WI38 (cell line): ENCODE measurements around the gene CES2.
A peak's percentile ranks its signal among the peaks of the same experiment; 100 is the strongest.

Experiments used
- H3K4me3 ChIP-seq: 2 replicates; pipeline ENCODE4 v1.5.1; 2011; ENCODE audit warnings: low read depth, mild to moderate bottlenecking, control low read depth, low read length
- TF ChIP-seq, protein P1 (sequence below): IDR thresholded peaks from 2 replicates; pipeline ENCODE4 v1.5.1; 2012; ENCODE audit warnings: low read depth, mild to moderate bottlenecking, control low read depth, low read length

Gene CES2, protein sequence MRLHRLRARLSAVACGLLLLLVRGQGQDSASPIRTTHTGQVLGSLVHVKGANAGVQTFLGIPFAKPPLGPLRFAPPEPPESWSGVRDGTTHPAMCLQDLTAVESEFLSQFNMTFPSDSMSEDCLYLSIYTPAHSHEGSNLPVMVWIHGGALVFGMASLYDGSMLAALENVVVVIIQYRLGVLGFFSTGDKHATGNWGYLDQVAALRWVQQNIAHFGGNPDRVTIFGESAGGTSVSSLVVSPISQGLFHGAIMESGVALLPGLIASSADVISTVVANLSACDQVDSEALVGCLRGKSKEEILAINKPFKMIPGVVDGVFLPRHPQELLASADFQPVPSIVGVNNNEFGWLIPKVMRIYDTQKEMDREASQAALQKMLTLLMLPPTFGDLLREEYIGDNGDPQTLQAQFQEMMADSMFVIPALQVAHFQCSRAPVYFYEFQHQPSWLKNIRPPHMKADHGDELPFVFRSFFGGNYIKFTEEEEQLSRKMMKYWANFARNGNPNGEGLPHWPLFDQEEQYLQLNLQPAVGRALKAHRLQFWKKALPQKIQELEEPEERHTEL

DNA sequence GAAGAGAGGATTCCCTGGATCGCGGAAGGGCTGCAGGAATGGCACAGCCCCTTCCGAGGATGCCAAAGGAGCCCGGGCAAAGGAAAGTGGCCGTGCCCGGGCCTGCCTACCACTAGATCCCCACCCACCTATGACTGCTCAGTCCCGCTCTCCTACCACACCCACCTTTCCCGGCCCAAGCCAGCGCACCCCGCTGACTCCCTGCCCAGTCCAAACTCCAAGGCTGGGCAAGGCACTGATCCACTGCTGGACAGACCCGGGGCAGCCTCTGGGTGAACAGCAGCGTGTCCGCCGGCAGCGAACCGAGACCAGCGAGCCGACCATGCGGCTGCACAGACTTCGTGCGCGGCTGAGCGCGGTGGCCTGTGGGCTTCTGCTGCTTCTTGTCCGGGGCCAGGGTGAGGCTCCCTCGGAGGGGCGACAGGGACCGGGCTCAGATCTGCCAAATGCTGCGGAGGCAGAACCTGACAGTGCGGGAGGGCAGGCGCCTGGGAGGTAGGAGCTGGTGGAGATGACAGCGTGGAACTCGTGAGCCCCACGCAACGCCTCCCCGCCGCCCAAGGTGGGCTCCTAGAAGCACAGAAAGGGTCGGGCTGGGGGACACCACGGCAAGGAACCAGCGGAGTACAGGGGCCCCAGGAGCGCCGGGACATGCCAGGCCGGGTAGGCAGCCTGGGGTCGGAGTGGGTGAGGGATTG, at the start of gene CES2:
Gene CES2, plus strand, starts transcription at position 203 of the 698 bp plus-strand sequence. Its CDS starts 120 bp downstream, at position 323.
- H3K4me3 ChIP-seq = peak within 1 kb of the TSS; percentile 100
- TF ChIP-seq, protein P1, sequence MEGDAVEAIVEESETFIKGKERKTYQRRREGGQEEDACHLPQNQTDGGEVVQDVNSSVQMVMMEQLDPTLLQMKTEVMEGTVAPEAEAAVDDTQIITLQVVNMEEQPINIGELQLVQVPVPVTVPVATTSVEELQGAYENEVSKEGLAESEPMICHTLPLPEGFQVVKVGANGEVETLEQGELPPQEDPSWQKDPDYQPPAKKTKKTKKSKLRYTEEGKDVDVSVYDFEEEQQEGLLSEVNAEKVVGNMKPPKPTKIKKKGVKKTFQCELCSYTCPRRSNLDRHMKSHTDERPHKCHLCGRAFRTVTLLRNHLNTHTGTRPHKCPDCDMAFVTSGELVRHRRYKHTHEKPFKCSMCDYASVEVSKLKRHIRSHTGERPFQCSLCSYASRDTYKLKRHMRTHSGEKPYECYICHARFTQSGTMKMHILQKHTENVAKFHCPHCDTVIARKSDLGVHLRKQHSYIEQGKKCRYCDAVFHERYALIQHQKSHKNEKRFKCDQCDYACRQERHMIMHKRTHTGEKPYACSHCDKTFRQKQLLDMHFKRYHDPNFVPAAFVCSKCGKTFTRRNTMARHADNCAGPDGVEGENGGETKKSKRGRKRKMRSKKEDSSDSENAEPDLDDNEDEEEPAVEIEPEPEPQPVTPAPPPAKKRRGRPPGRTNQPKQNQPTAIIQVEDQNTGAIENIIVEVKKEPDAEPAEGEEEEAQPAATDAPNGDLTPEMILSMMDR = no peak

DNA sequence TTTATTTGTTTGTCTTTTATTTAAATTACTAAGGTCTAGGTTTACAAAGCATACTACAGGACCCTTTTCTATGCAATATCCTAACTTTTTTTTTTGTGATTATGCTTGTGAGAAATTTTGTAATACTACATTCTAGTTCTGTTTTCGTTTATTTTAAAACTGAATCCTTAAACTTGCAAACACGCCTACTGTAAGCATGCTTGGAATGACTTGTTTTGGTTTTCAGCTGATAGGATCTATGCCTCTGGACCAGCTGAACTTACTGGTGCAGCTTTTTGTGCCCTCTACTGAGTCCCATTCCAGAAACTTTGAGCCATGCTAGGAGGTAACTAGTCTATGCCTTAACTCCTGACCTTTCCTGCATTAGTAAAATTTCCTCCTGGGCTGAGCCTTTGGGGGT, 49.0 kb upstream of the CES2 start:
- TF ChIP-seq, protein P1 = no peak
- no peak overlapping the region for H3K4me3 ChIP-seq

DNA sequence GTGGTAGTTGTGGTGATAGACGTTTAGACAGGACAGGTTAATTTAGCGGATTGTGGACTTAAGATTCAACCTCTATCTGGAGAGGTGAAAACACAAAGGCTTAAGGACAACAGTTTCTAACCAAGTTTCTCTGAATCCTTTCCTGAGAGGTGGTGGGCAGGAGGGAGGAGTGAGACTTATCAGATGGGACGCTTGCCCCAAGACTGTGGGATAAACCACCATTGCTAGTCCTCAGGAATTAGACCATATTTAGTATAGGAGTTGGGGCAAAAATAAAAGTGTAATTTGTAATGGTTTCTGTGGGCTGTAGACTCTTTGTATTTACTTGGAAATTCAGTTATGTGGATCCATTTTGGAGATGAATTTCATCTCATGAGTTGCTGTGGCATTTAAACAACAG, 48.4 kb upstream of the CES2 start:
- no peak overlapping the region for H3K4me3 ChIP-seq
- TF ChIP-seq, protein P1 = no peak

DNA sequence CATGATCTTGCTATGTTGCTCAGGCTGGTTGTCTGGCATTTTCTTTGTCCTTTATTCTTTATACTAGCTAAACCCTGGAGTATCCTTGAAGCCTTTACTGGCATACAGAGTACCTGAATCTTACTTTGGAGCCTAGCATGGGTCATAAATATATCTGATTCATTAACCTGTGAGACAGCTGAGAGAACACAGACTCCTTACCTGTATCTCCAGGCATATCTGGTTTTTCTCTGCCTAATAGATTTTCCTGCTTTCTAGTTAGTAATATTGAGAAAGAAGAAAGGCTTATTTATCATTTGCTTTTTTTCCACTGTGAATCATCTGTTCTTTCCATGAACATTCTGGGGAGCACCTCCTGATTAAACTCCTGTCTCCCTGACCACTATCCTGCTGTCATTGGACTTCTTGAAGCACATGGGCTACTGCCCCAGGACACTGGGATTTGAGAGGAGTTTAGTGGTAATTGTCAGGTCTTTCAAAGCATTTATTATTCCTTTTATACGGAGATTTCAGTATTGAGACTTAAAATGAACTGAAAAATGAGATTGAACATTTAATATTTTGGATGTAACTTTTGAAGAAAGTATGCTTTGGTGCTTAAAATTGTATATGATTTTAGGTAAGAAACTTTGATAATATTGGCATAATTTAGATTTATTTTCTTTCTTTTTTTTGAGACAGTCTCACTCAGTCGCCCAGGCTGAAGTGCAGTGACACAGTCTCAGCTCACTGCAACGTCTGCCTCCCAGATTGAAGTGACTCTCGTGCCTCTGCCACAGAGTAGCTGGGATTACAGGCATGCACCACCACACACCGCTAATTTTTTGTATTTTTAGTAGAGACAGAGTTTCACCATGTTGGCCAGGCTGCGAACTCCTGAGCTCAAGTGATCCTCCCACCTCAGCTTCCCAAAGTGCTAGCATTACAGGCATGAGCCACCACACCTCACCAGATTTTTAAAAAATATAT, 46.4 kb upstream of the CES2 start:
- TF ChIP-seq, protein P1 = no peak
- no peak overlapping the region for H3K4me3 ChIP-seq

DNA sequence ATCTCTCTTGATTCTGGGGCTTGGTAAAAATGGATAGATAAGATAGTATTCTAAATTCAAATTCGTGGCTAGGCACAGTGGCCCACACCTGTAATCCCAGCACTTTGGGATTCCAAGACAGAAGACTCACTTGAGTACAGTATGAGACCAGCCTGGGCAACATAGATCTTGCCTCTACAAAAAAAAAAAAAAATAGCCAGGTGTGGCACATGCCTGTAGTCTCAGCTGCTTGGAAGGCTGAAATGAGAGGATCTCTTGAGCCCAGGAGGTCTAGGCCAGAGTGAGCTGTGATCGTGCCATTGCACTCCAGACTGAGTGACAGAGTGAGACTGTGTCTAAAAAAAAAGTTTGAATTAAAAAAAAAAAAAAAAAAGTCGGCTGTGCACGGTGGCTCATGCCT, 45.7 kb upstream of the CES2 start:
- TF ChIP-seq, protein P1 = no peak
- no peak overlapping the region for H3K4me3 ChIP-seq

DNA sequence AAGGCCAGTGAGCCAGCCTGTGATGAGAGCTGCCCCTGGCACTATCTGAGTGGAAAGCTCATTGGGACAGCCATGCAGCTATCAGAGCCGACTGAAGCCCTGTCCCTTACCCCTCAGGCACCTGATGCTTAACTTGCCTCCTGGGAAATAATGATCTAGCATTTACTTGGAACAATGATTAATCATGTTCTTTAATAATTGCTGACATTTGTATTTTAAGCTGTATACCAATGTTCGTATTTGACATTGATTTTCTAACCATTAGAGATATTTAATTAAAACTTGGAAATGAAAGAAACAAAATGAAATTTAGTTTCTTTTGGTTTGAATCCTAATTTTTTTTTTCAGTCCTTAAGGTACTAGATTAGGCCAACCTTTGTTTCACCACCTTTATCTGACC, 44.5 kb upstream of the CES2 start:
- H3K4me3 ChIP-seq = no peak overlapping the region
- TF ChIP-seq, protein P1 = no peak
